PFSK-1 (cell line): ENCODE measurements around the gene ITGA3.

Experiments used
- FOXP2 ChIP-seq: optimal IDR thresholded peaks from 2 replicates; pipeline ENCODE3; 2011; ENCODE audit warnings: borderline replicate concordance, control low read depth, inconsistent platforms; ENCODE audit not compliant: insufficient read depth; ENCODE audit errors: extremely low read length, extremely low read depth
- POLR2AphosphoS5 ChIP-seq: IDR thresholded peaks from 2 replicates; pipeline ENCODE4 v1.6.1; 2012; ENCODE audit warnings: low read depth, mild to moderate bottlenecking, control low read depth, low read length, moderate library complexity
- SIN3A ChIP-seq: IDR thresholded peaks from 2 replicates; pipeline ENCODE4 v1.6.1; 2012; ENCODE audit warnings: mild to moderate bottlenecking, low read length, moderate library complexity, borderline replicate concordance; ENCODE audit not compliant: insufficient read depth
- TAF1 ChIP-seq: IDR thresholded peaks from 2 replicates; pipeline ENCODE4 v1.6.1; 2012; ENCODE audit warnings: low read length, control low read depth, borderline replicate concordance; ENCODE audit not compliant: insufficient read depth
- TF ChIP-seq, protein P1 (sequence below), 2 experiments: IDR thresholded peaks; 2 replicates each; pipeline versions ENCODE4 v1.6.1 to v1.8.0; 2011 to 2012; ENCODE audit warnings: low read depth in 2 of 2, low read length in 2 of 2, control low read depth in 1 of 2, inconsistent platforms in 1 of 2, mild to moderate bottlenecking in 1 of 2, moderate library complexity in 1 of 2; ENCODE audit not compliant: insufficient read depth in 1 of 2

DNA sequence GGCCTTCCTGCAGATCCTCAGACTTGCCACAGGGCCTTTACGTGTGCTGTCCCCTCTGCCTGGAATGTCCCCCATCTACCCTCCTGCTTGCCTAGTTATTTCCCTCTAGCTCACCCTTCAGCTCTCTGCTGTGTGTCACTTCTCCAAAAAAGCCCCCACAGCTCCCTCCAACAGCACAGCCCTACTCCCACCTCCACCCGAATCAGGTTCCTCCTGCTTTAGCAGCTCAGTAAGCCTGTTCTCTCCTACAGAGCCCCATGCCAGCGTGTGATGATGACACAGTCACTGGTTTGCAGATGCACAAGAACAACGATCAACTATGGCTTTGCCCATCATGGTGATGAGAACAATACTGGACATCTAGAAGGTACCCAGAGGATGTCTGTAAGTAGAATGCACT lies 81.1 kb downstream of the ITGA3 start:
- TF ChIP-seq TAF1 (no peak), POLR2AphosphoS5 (no peak), SIN3A (no peak), FOXP2 (no peak)
- TF ChIP-seq, protein P1, sequence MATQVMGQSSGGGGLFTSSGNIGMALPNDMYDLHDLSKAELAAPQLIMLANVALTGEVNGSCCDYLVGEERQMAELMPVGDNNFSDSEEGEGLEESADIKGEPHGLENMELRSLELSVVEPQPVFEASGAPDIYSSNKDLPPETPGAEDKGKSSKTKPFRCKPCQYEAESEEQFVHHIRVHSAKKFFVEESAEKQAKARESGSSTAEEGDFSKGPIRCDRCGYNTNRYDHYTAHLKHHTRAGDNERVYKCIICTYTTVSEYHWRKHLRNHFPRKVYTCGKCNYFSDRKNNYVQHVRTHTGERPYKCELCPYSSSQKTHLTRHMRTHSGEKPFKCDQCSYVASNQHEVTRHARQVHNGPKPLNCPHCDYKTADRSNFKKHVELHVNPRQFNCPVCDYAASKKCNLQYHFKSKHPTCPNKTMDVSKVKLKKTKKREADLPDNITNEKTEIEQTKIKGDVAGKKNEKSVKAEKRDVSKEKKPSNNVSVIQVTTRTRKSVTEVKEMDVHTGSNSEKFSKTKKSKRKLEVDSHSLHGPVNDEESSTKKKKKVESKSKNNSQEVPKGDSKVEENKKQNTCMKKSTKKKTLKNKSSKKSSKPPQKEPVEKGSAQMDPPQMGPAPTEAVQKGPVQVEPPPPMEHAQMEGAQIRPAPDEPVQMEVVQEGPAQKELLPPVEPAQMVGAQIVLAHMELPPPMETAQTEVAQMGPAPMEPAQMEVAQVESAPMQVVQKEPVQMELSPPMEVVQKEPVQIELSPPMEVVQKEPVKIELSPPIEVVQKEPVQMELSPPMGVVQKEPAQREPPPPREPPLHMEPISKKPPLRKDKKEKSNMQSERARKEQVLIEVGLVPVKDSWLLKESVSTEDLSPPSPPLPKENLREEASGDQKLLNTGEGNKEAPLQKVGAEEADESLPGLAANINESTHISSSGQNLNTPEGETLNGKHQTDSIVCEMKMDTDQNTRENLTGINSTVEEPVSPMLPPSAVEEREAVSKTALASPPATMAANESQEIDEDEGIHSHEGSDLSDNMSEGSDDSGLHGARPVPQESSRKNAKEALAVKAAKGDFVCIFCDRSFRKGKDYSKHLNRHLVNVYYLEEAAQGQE (IDR thresholded peaks at IDR 0.05; ENCODE audit: insufficient read depth in 1 of 2, low read depth in 2 of 2, low read length in 2 of 2), result no peak
